GM03348 (cell line): ENCODE results near the gene TERC.
A peak's percentile ranks its signal among the peaks of the same experiment; 100 is the strongest.
"Not testable (repeated sequence)": the region's sequence is repeated elsewhere in the genome, so short reads cannot be mapped to it uniquely, and the experiment has no call there.

Source experiments
- DNase-seq: peaks from one replicate; pipeline ENCODE4 v3.0.0; 2012; ENCODE audit warnings: low spot score

TERC gene

GRCh38 chr3:169771497-169772304 lies 6.8 kb upstream of the TERC start:
- peak; percentile 13 for DNase-seq

- peak; percentile 61 for DNase-seq
These were observed 4.7 kb upstream of the TERC start, which contains the start of gene ACTRT3 for GRCh38 chr3:169769287-169770181. ACTRT3 (minus strand) TSS chr3:169769561; CDS start chr3:169769520, 41 bp downstream.

GRCh38 chr3:169764312-169764881 lies 463 bp downstream of the TERC start:
- DNase-seq: peak; percentile 35

- DNase-seq: no peak
These were observed 4.4 kb downstream of the TERC start for GRCh38 chr3:169760479-169760878.

GRCh38 chr3:169759256-169759655 lies 5.6 kb downstream of the TERC start:
- no peak for DNase-seq

- DNase-seq: no peak
These were observed 6.4 kb downstream of the TERC start for GRCh38 chr3:169758359-169758994.

- no peak for DNase-seq
These were observed 9.4 kb downstream of the TERC start for GRCh38 chr3:169755488-169755887.

GRCh38 chr3:169754711-169755110 lies 10.1 kb downstream of the TERC start:
- no peak for DNase-seq

GRCh38 chr3:169751875-169752274 lies 13.0 kb downstream of the TERC start:
- DNase-seq: no peak

GRCh38 chr3:169750665-169751064 lies 14.2 kb downstream of the TERC start:
- DNase-seq: no peak

- DNase-seq: no peak
These were observed 16.2 kb downstream of the TERC start for GRCh38 chr3:169748670-169749069.

- no peak for DNase-seq
These were observed 17.9 kb downstream of the TERC start for GRCh38 chr3:169746924-169747323.

- DNase-seq: no peak
These were observed 20.4 kb downstream of the TERC start for GRCh38 chr3:169744366-169745054.

- DNase-seq: no peak
These were observed 25.8 kb downstream of the TERC start for GRCh38 chr3:169739067-169739466.

- not testable (repeated sequence) for DNase-seq
These were observed 33.0 kb downstream of the TERC start for GRCh38 chr3:169731857-169732256.

- DNase-seq: no peak
These were observed 42.1 kb downstream of the TERC start for GRCh38 chr3:169722724-169723123.

GRCh38 chr3:169718415-169718814 lies 46.4 kb downstream of the TERC start:
- not testable (repeated sequence) for DNase-seq
